CD4-positive, alpha-beta T cell treated with Interleukin-6 at 100 ng/mL for 8 hours (primary cell): ENCODE results near the gene MERTK.
"Not testable (repeated sequence)": the region's sequence is repeated elsewhere in the genome, so short reads cannot be mapped to it uniquely, and the experiment has no call there.

ENCODE experiments used
- DNase-seq: peaks from one replicate; pipeline ENCODE4 v3.0.0-alpha.2; 2020; ENCODE audit warnings: mixed read lengths, low spot score

Gene MERTK

GRCh38 chr2:112008910-112009485 is 110.6 kb downstream of the MERTK start:
- DNase-seq: no peak

- DNase-seq: no peak
Measured at GRCh38 chr2:112010751-112011150, 112.3 kb downstream of the MERTK start.

- DNase-seq: no peak
Measured at GRCh38 chr2:112012556-112012955, 114.1 kb downstream of the MERTK start.

GRCh38 chr2:112018846-112019245 is 120.4 kb downstream of the MERTK start:
- no peak for DNase-seq

- no peak for DNase-seq
Measured at GRCh38 chr2:112019569-112019982, 121.2 kb downstream of the MERTK start.

GRCh38 chr2:112020561-112020960 is 122.2 kb downstream of the MERTK start:
- no peak for DNase-seq

GRCh38 chr2:112021290-112021689 is 122.9 kb downstream of the MERTK start:
- DNase-seq: no peak

GRCh38 chr2:112021781-112022231 is 123.4 kb downstream of the MERTK start:
- DNase-seq: no peak

GRCh38 chr2:112023707-112024106 is 125.3 kb downstream of the MERTK start:
- no peak for DNase-seq

- DNase-seq: no peak
Measured at GRCh38 chr2:112024231-112024630, 125.8 kb downstream of the MERTK start.

GRCh38 chr2:112024896-112025491 is 126.6 kb downstream of the MERTK start:
- DNase-seq: no peak

GRCh38 chr2:112026509-112026908 is 128.1 kb downstream of the MERTK start:
- DNase-seq: no peak

- DNase-seq: no peak
Measured at GRCh38 chr2:112027767-112028166, 129.4 kb downstream of the MERTK start.

- DNase-seq: no peak
Measured at GRCh38 chr2:112029164-112029563, 130.8 kb downstream of the MERTK start.

- no peak for DNase-seq
Measured at GRCh38 chr2:112031473-112032223, 133.2 kb downstream of the MERTK start.

- no peak for DNase-seq
Measured at GRCh38 chr2:112032224-112032586, 133.8 kb downstream of the MERTK start.

- DNase-seq: no peak
Measured at GRCh38 chr2:112032689-112033465, 134.5 kb downstream of the MERTK start.

GRCh38 chr2:112033600-112033999 is 135.2 kb downstream of the MERTK start:
- no peak for DNase-seq

- DNase-seq: no peak
Measured at GRCh38 chr2:112034924-112035323, 136.5 kb downstream of the MERTK start.

- DNase-seq: no peak
Measured at GRCh38 chr2:112035786-112036185, 137.4 kb downstream of the MERTK start.

- not testable (repeated sequence) for DNase-seq
Measured at GRCh38 chr2:112039556-112039955, 141.1 kb downstream of the MERTK start.

GRCh38 chr2:112040066-112040465 is 141.7 kb downstream of the MERTK start:
- not testable (repeated sequence) for DNase-seq

- DNase-seq: not testable (repeated sequence)
Measured at GRCh38 chr2:112041460-112041859, 143.1 kb downstream of the MERTK start.
